Upper lobe of left lung (tissue), 6 donors: Measurements from ENCODE around the gene CLIP1. TPM values are rescaled to one million over a fixed set of nuclear protein-coding genes. Genes with fewer than 3 reads are reported as not detected.

ENCODE experiments used
- ATAC-seq, 2 donors: fragments of 200-7000 bp; cut with Tn5 transposase; one replicate each; pipeline ENCODE4 v1.9.1; 2022; ENCODE audit warnings: mild to moderate bottlenecking in 2 of 2, moderate library complexity in 2 of 2; ENCODE audit not compliant: low FRiP score in 2 of 2
- DNase-seq, 2 donors: peaks; one replicate each; pipeline ENCODE4 v3.0.0-alpha.2; 2019 to 2020
- H3K27ac ChIP-seq, 4 donors: fragments of 200-600 bp; sonication (generic); one replicate each; pipeline ENCODE4 v1.5.1; 2016 to 2019
- H3K27me3 ChIP-seq, 4 donors: fragments of 200-600 bp; sonication (generic); one replicate each; pipeline ENCODE4 v1.5.1; 2017 to 2019
- H3K36me3 ChIP-seq, 4 donors: fragments of 200-600 bp; sonication (generic); one replicate each; pipeline ENCODE4 v1.5.1; 2016 to 2019
- H3K4me1 ChIP-seq, 4 donors: fragments of 200-600 bp; sonication (generic); one replicate each; pipeline ENCODE4 v1.5.1; 2018 to 2019
- H3K4me3 ChIP-seq, 4 donors: fragments of 200-600 bp; sonication (generic); one replicate each; pipeline ENCODE4 v1.5.1; 2017 to 2019; ENCODE audit warnings: mild to moderate bottlenecking in 2 of 4, moderate library complexity in 1 of 4
- H3K9me3 ChIP-seq, 4 donors: fragments of 200-600 bp; sonication (generic); one replicate each; pipeline ENCODE4 v1.5.1; 2018 to 2019
- EP300 ChIP-seq, 4 donors: sonication (generic); formaldehyde crosslinking; IDR thresholded peaks; one replicate each; pipeline ENCODE4 v1.5.1; 2017; ENCODE audit warnings: antibody characterized with exemption in 4 of 4, control low read depth in 2 of 4
- POLR2A ChIP-seq, 4 donors: fragments of 450-650 bp; IDR thresholded peaks; one replicate each; pipeline ENCODE4 v1.5.1; 2016 to 2017; ENCODE audit warnings: antibody characterized with exemption in 4 of 4, mild to moderate bottlenecking in 2 of 4
- POLR2AphosphoS5 ChIP-seq, 2 donors: sonication (generic); formaldehyde crosslinking; IDR thresholded peaks; one replicate each; pipeline ENCODE4 v1.5.1; 2017; ENCODE audit warnings: antibody characterized with exemption in 2 of 2
- WGBS, 2 donors: methylation state at CpG; one replicate each; pipeline ENCODE4 v1.1.5; 2017 to 2018; 5-methylcytosine and 5-hydroxymethylcytosine counted together
- total RNA-seq, 6 donors: library from RNA; depleted of rRNA in 4 of 6; stranded (reverse); fragments of >200 nt in 4 of 6; gene quantifications; one replicate each; pipeline versions ENCODE4 v1.1.0 to v1.2.1, GENCODE V29; 2016 to 2021
- TF ChIP-seq, protein P1 (sequence below), 6 experiments: fragments of 450-650 bp in 4 of 6; fragments of 200-600 bp in 2 of 6; sonication (generic) in 2 of 6; IDR thresholded peaks; one replicate each; pipeline ENCODE4 v1.5.1; 2016 to 2019; ENCODE audit warnings: antibody characterized with exemption in 6 of 6
- donor health status: DM: no; HTN: no; CAD: no; lungs with moderate emphysema.
- donor health status: DM: no; HTN: yes; CAD: no; lungs with severe emphysema.

The CLIP1 gene
- total RNA-seq, 6 donors from 2014 or later = 78.4 to 152 (median 104) TPM

DNA sequence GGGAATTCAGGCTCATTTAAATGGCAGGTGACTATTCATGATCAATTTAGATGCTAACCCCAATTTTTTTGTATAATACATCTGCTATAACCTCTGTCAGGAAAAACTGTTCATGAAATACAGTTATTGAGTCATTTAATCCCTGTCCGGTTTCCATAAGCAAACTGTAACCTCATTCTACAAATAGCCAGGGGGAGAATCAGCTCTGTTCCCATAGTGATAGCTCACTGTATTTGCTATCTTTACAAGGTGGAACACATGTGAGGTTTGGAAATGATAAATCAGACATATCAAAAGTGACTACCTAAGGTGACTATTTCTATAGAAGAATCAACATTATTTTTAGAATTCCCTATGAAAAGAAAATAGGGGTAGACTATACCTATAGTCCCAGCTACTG lies 117.5 kb downstream of the CLIP1 start:
- 78 to 81% methylated on average over 1 of the region's 1 CpG for WGBS, 2 donors
- no peak for ATAC-seq
- peaks cover 13 to 81% (median 48%) of the 10 kb centered on the region in 4 donors for H3K36me3 ChIP-seq

DNA sequence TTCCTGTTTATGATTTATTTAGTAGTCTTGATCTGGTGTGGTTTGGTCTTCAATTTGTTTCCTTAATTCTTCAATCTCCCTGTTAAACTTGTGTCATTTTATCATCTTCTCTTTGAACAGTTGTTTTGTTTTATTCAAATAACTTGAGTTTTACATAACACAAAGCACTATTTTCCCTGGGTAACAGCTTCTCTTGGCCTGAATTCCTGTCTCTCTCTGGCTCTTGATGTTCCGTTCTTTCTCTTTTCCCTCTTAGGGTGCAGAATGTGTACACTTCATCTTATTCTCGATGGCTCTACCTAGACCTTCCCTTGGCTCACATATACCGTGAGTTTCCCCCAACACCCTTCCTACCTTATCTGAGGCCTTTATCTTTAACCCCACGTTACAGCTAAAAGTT lies 119.4 kb downstream of the CLIP1 start:
- ATAC-seq (no peak), DNase-seq (no peak)
- no peaks in the 10 kb centered on the region for H3K27me3 ChIP-seq
- no peaks in the 10 kb centered on the region for H3K9me3 ChIP-seq
- H3K27ac ChIP-seq = no peak overlapping the region
- 68% methylated on average over 4 of the region's 4 CpGs for WGBS, 2 donors
- no peak overlapping the region for H3K4me3 ChIP-seq
- peaks cover 6 to 80% (median 45%) of the 10 kb centered on the region in 4 donors for H3K36me3 ChIP-seq
- TF ChIP-seq EP300 (IDR thresholded peaks at IDR 0.05) (no peak), POLR2AphosphoS5 (IDR thresholded peaks at IDR 0.05) (no peak), POLR2A (IDR thresholded peaks at IDR 0.05) (no peak)
- TF ChIP-seq, protein P1, sequence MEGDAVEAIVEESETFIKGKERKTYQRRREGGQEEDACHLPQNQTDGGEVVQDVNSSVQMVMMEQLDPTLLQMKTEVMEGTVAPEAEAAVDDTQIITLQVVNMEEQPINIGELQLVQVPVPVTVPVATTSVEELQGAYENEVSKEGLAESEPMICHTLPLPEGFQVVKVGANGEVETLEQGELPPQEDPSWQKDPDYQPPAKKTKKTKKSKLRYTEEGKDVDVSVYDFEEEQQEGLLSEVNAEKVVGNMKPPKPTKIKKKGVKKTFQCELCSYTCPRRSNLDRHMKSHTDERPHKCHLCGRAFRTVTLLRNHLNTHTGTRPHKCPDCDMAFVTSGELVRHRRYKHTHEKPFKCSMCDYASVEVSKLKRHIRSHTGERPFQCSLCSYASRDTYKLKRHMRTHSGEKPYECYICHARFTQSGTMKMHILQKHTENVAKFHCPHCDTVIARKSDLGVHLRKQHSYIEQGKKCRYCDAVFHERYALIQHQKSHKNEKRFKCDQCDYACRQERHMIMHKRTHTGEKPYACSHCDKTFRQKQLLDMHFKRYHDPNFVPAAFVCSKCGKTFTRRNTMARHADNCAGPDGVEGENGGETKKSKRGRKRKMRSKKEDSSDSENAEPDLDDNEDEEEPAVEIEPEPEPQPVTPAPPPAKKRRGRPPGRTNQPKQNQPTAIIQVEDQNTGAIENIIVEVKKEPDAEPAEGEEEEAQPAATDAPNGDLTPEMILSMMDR (IDR thresholded peaks at IDR 0.05) = no peak
- no peaks in the 10 kb centered on the region for H3K4me1 ChIP-seq

More for the DNA sequence above, 117.5 kb downstream of the CLIP1 start:
- Histone ChIP-seq H3K9me3 (no peaks in the 10 kb centered on the region), H3K4me3 (no peak overlapping the region), H3K27me3 (no peaks in the 10 kb centered on the region), H3K27ac (no peak overlapping the region), H3K4me1 (no peaks in the 10 kb centered on the region)
- DNase-seq = no peak
- no peak for TF ChIP-seq EP300 (IDR thresholded peaks at IDR 0.05)
- TF ChIP-seq POLR2A (IDR thresholded peaks at IDR 0.05) = no peak

DNA sequence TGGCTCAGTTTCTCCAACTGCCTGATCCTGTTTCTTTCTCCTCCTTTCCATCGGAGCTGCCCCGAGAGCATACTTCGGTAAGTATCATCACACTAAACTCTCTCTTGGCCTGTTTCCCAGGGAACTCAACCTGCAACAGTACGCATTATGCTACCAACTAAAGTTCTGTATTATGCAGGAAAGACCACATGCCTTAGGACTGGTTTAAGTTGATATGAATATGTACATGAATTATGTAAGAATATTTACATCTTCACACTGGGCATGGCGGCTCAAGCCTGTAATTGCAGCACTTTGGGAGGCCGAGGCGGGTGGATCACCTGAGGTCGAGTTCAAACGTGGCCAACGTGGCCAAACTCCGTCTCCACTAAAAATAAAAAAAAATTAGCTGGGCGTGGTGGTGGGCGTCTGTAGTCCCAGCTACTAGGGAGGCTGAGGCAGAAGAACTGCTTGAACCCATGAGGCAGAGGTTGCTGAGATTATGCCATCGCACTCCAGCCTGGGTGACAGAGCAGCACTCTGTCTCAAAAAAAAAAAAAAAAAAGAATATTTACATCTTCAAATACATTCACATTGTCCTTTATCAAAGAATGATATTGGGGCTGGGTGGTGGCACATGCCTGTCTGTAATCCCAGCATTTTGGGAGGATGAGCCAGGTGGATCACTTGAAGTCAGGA lies 124.3 kb downstream of the CLIP1 start:
- H3K36me3 ChIP-seq = peaks cover 0 to 68% (median 32%) of the 10 kb centered on the region in 4 donors
- no peaks in the 10 kb centered on the region for H3K27me3 ChIP-seq
- no peak for DNase-seq
- no peak for ATAC-seq
- no peaks in the 10 kb centered on the region for H3K9me3 ChIP-seq
- no peaks in the 10 kb centered on the region for H3K4me1 ChIP-seq
- WGBS, 2 donors = 94 to 97% methylated on average over 14 of the region's 14 CpGs
- H3K4me3 ChIP-seq = no peak overlapping the region
- H3K27ac ChIP-seq = no peak overlapping the region
- no peak for TF ChIP-seq POLR2AphosphoS5 (IDR thresholded peaks at IDR 0.05)
- no peak for TF ChIP-seq EP300 (IDR thresholded peaks at IDR 0.05)
- TF ChIP-seq, protein P1 (IDR thresholded peaks at IDR 0.05) = no peak
- TF ChIP-seq POLR2A (IDR thresholded peaks at IDR 0.05) = no peak

DNA sequence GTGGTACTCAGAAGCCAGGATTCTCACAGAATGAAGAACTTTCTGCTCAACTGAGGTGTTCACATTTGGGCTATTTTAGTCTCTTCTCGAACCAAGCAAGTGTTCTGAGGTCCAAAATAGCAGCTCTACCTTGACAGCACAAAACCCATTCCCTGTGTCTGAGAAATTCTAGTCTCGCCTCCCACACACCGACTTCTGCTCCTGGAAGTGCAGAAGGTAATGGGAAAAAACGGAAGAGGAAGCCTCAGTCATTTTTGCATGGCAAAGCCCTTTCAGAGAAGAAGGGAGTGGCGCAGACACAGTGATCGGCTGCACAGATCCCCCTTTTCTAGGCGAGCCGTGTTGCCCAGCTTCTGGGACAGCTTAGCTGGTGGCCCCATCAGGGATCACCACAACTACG lies 125.0 kb downstream of the CLIP1 start:
- no peaks in the 10 kb centered on the region for H3K9me3 ChIP-seq
- H3K27me3 ChIP-seq = no peaks in the 10 kb centered on the region
- no peak overlapping the region for H3K27ac ChIP-seq
- ATAC-seq (no peak), DNase-seq (no peak)
- peaks cover 0 to 65% (median 28%) of the 10 kb centered on the region in 4 donors for H3K36me3 ChIP-seq
- H3K4me3 ChIP-seq = no peak overlapping the region
- TF ChIP-seq POLR2A (IDR thresholded peaks at IDR 0.05) = no peak
- TF ChIP-seq, protein P1 (IDR thresholded peaks at IDR 0.05) = no peak
- TF ChIP-seq POLR2AphosphoS5 (IDR thresholded peaks at IDR 0.05) = no peak
- TF ChIP-seq EP300 (IDR thresholded peaks at IDR 0.05) = no peak
- no peaks in the 10 kb centered on the region for H3K4me1 ChIP-seq
- WGBS, 2 donors = 95 to 96% methylated on average over 9 of the region's 9 CpGs

DNA sequence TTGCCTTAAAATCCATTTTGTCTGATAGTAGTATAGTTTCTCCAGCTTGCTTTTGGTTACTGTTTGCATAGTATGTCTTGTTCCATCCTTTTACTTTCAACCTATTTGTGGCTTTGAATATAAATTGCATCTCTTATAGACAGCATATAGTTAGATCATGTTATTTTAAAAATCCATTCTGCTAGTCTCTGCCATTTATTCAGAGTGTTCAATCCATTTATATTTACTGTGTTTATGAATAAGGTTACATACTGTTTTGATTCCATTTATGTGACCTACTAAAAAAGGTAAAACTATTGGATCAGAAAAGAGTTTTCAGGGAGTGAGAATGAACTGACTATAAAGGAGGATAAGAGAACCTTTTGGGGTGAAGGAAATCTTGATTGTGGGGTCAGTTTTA lies 126.6 kb downstream of the CLIP1 start:
- H3K4me1 ChIP-seq = no peaks in the 10 kb centered on the region
- no peak for DNase-seq
- no peak for ATAC-seq
- H3K27me3 ChIP-seq = no peaks in the 10 kb centered on the region
- no peaks in the 10 kb centered on the region for H3K9me3 ChIP-seq
- H3K36me3 ChIP-seq = peaks cover 0 to 60% (median 26%) of the 10 kb centered on the region in 4 donors
- H3K27ac ChIP-seq = no peak overlapping the region
- no peak overlapping the region for H3K4me3 ChIP-seq
- TF ChIP-seq, protein P1 (IDR thresholded peaks at IDR 0.05) = no peak
- TF ChIP-seq POLR2A (IDR thresholded peaks at IDR 0.05) = no peak
- no peak for TF ChIP-seq EP300 (IDR thresholded peaks at IDR 0.05)
- no peak for TF ChIP-seq POLR2AphosphoS5 (IDR thresholded peaks at IDR 0.05)
